Measurements from ENCODE around the gene LRP2BP. TPM values are rescaled to one million over a fixed set of nuclear protein-coding genes. Genes with fewer than 3 reads are reported as not detected.
"Not testable (repeated sequence)": the region's sequence is repeated elsewhere in the genome, so short reads cannot be mapped to it uniquely, and the experiment has no call there.

LRP2BP gene
- total RNA-seq, 1 donor from 2014 or later: 0.64 TPM

GRCh38 chr4:185362570-185362969, 33.2 kb downstream of the LRP2BP start:
- not testable (repeated sequence) for DNase-seq (ENCODE audit: low spot score)

DNA sequence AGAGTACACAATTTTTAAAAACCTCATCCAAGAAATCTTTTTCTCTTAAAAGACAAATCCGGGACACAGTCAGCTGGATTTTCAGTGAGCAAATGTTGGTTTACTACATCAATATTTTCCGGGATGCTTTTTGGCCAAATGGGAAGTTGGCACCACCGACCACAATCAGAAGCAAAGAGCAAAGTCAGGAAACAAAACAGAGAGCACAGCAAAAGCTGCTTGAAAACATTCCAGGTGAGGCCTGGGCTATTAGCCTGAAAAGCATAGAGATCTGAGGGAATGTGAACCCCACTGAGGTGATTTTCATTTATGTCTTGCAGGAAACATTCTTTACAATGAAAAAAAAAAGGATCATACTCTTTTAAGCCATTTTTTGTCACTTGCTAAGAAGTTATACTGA, 33.9 kb downstream of the LRP2BP start:
- no peak for DNase-seq (ENCODE audit: low spot score)

GRCh38 chr4:185359767-185360446, 35.8 kb downstream of the LRP2BP start:
- no peak for DNase-seq (ENCODE audit: low spot score)

DNA sequence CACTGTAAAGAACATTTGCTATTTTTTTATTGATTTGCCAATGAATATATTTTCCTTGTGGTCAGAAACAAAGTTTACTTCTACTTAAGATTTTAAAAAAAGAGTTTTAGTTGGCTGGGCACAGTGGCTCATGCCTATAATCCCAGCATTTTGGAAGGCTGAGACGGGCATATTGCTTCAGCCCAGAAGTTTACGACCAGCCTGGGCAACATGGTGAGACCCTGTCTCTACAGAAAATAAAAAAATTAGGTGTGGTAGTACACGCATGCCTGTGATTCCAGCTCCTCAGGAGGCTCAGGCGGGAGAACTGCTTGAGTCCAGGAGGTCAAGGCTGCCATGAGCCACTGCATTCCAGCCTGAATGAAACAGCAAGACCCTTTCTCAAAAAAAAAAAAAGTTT, 36.8 kb downstream of the LRP2BP start:
- DNase-seq (ENCODE audit: low spot score): no peak

GRCh38 chr4:185358514-185358913, 37.2 kb downstream of the LRP2BP start:
- DNase-seq (ENCODE audit: low spot score): no peak

DNA sequence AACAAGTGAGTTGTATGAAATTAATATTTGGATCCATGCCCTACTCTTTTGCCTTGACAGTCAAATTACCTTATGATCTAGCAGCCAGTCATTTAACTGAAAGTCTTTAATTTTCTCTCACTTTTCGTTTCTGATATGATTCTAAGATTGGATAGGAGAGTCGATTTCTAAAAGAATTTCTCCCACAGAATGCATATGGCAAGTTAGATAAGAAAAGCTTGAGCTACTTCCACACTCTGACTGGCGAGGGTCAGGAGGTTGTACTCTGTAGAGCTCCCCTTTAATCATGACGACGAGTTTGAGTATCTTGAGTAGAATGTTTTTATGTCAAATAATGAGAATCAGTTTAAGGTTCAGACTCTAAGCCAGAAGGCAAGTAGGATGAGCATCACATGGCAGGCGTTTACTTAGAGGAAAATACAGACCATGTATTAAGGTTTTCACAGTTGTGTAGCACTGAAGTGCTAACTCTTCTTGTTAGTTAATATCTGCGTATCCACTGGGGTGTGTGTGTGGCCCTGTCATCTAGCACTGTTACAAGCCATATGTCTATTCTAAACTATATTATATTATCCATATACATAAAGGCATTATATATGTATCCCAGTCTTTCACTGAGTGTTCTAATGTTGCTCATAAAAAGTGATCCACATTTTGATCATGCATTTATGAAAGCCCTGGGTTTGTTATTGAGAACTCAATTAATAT, 37.8 kb downstream of the LRP2BP start:
- DNase-seq (ENCODE audit: low spot score): no peak

DNA sequence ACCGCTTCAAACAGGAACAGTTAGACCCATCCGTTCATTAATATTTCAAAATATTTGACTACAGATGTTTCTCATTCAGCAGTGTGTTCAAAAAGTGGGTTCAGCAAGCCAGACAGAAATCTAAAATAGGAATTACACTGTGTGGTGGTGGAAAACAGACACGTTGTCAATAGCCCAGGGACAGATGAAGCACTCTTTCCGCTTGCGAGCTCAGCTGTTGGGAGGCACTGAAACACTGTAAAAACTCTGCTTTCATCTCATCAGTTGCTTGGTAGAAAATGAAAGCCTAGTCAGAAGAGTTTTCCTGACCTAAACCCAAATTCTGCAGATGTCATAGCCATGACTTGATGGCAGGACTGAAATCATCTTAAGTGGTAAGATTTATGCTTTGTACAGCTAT, 38.5 kb downstream of the LRP2BP start:
- DNase-seq (ENCODE audit: low spot score): no peak

DNA sequence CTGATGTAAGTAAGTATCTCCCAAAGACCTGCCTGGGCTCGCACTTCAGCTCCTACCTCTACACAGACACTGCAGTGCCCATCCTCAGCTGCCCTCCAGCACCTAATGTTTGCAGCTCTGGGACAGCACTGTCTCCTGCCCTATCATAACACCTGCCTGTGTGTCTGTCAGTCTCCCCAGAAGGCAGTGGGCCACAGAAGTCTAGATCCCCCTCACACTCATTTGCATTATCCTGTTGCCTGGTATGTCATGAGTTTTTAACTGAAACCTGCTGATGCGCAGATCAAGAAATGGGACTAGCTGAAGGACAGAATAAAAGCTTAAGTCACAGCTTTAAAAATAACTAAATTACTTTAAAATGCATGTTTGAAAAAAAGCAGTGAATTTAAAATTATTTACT, 43.0 kb downstream of the LRP2BP start:
- no peak for DNase-seq (ENCODE audit: low spot score)

DNA sequence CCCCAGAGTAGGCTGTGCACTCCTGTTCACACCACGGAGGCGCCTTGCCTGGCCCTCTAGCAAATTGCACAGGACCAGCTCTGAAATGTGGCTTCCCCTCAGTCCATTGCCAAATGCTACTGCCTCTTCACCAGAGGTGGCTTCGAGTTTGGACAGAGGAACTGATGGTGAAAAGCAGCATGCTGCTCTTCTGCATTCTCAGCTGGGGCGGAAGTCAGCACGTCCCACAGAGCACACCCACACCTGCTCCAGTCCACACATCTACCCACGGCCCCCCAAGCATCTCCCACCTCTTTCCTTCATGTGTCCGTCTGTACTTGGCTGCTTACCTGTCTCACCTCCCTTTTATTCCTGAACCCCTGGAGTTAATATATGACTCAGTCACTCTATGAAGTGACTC, 43.5 kb downstream of the LRP2BP start:
- DNase-seq (ENCODE audit: low spot score): no peak

DNA sequence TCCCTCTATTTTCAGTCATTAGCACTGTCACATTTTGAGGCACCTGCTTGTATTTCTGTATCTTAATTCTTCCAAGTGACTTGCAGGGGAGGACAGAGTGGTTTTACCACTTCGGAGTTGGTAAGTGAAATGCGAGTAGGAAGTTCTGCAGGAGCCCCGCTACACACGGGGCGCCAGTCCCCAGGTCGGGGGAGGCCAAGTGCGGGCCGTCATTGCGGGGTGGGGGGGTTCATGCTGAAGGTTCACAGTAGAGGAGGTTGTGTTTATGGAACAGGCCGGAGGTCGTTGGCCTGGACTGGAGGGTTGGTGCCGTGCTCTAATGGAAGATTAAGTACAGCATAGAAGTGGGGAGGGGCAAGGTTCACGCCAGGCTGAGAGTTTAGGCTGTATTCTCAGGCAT, 44.0 kb downstream of the LRP2BP start:
- DNase-seq (ENCODE audit: low spot score): no peak

- DNase-seq (ENCODE audit: low spot score): no peak
Measured at GRCh38 chr4:185346975-185347601, 48.6 kb downstream of the LRP2BP start.

- DNase-seq (ENCODE audit: low spot score): no peak
Measured at GRCh38 chr4:185344743-185345538, 50.8 kb downstream of the LRP2BP start.

DNA sequence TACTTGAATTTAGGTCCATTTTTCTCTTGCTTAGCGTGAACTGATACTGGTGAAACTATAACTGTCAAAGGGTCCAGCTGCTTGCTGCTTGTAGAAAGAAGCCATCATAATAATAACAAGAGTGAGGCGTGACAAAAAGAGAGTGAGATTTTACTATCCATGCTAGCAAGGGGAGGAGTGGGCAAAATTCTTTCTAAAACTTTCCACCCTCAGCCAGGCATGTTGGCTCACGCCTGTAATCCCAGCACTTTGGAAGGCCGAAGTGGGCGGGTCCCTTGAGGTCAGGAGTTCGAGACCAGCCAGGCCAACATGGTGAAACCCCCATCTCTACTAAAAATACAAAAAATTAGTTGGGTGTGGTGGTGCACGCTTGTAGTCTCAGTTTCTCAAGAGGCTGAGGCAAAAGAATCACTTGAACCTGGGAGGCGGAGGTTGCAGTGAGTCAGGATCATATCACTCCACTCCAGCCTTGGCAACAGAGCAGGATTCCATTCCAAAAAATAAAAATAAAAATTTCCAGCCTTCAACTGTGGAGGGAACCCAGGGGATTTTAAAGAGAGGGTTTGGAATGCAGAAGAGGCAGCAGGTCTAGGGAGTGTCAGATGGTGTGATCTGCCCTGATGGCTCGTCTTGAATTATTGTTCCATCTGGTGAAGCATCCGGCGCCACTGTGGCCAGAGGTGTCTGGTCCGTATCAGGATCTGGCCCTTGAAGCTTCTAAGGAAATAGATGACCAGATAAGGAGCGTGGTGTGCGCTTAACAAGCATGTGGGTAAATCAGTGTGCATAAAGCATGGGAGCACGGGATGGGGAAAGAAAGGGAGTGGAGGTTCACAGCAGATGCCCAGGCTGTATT, 51.8 kb downstream of the LRP2BP start:
- DNase-seq (ENCODE audit: low spot score): no peak

- DNase-seq (ENCODE audit: low spot score): no peak
Measured at GRCh38 chr4:185341841-185342240, 53.9 kb downstream of the LRP2BP start.

- no peak for DNase-seq (ENCODE audit: low spot score)
Measured at GRCh38 chr4:185341377-185341776, 54.3 kb downstream of the LRP2BP start.

- DNase-seq (ENCODE audit: low spot score): no peak
Measured at GRCh38 chr4:185339941-185340340, 55.8 kb downstream of the LRP2BP start.

GRCh38 chr4:185335579-185335978, 60.1 kb downstream of the LRP2BP start:
- no peak for DNase-seq (ENCODE audit: low spot score)

- DNase-seq (ENCODE audit: low spot score): no peak
Measured at GRCh38 chr4:185334326-185334725, 61.4 kb downstream of the LRP2BP start.

GRCh38 chr4:185332575-185333464, 62.9 kb downstream of the LRP2BP start:
- no peak for DNase-seq (ENCODE audit: low spot score)
